Calu3 (cell line): ENCODE results near the gene PTPN14. TPM values are rescaled to one million over a fixed set of nuclear protein-coding genes. Genes with fewer than 3 reads are reported as not detected.

Experiments used
- BruUV-seq: library from RNA; stranded (reverse); fragments of 400-500 nt; replicated peaks from 2 replicates; lab custom pipeline; 2021; lab: Mats Ljungman, UMichigan
- CTCF ChIA-PET: fragments of 300-600 bp; sonication (Branson Sonifier 250); formaldehyde crosslinking; loops from one replicate; lab custom pipeline; 2022; ENCODE audit warnings: antibody characterized with exemption; lab: Charles Lee
- DNase-seq: peaks from one replicate; pipeline ENCODE4 v3.0.0; 2022
- H3K27ac Mint-ChIP-seq: one replicate; pipeline ENCODE4 v1.8.0; 2022; ENCODE audit warnings: mixed read lengths; ENCODE audit not compliant: unreplicated experiment
- H3K27me3 Mint-ChIP-seq: one replicate; pipeline ENCODE4 v1.8.0; 2022; ENCODE audit warnings: mixed read lengths; ENCODE audit not compliant: unreplicated experiment
- H3K36me3 Mint-ChIP-seq: one replicate; pipeline ENCODE4 v1.8.0; 2022; ENCODE audit warnings: mild to moderate bottlenecking, moderate library complexity, mixed read lengths; ENCODE audit not compliant: insufficient read depth, unreplicated experiment
- H3K4me1 Mint-ChIP-seq: one replicate; pipeline ENCODE4 v1.8.0; 2022; ENCODE audit warnings: mild to moderate bottlenecking, low read depth, mixed read lengths; ENCODE audit not compliant: unreplicated experiment
- H3K4me3 Mint-ChIP-seq: one replicate; pipeline ENCODE4 v1.8.0; 2022; ENCODE audit warnings: mild to moderate bottlenecking, low read depth, moderate library complexity, mixed read lengths; ENCODE audit not compliant: unreplicated experiment
- H3K9me3 Mint-ChIP-seq: one replicate; pipeline ENCODE4 v1.8.0; 2022; ENCODE audit warnings: low read depth, mixed read lengths; ENCODE audit not compliant: unreplicated experiment
- CTCF ChIP-seq: fragments of 200-600 bp; IDR thresholded peaks from one replicate; pipeline ENCODE4 v1.8.0; 2022; ENCODE audit warnings: antibody characterized with exemption; ENCODE audit not compliant: unreplicated experiment
- intact Hi-C: fragments of 100-400 bp; cut with micrococcal nuclease; formaldehyde crosslinking; loops from one replicate; pipeline ENCODE4 v1.10.0; 2022; ENCODE audit not compliant: unreplicated experiment
- total RNA-seq: library from RNA; stranded (reverse); gene quantifications from 2 replicates; pipeline ENCODE4 v1.2.3, GENCODE V29; 2022

PTPN14 gene
- total RNA-seq, 1 experiment from 2014 or later, result 77.4 TPM

- DNase-seq, result no peak
- no peaks in the 10 kb centered on the region for H3K4me1 Mint-ChIP-seq
- intact Hi-C loops, result no loop called here
- no peak overlapping the region for H3K4me3 Mint-ChIP-seq
- no peaks in the 10 kb centered on the region for H3K27me3 Mint-ChIP-seq
- no peaks in the 10 kb centered on the region for H3K9me3 Mint-ChIP-seq
- H3K36me3 Mint-ChIP-seq, result peaks cover 56% of the 10 kb centered on the region
- BruUV-seq, result no TSS peak
- no peak for TF ChIP-seq CTCF
- no peak overlapping the region for H3K27ac Mint-ChIP-seq
- CTCF ChIA-PET, result no interaction called here
Measured at GRCh38 chr1:214364786-214365295, 186.6 kb downstream of the PTPN14 start.

- intact Hi-C loops, result no loop called here
- Mint-ChIP-seq H3K4me3 (no peak overlapping the region), H3K27ac (no peak overlapping the region), H3K4me1 (no peaks in the 10 kb centered on the region), H3K27me3 (no peaks in the 10 kb centered on the region), H3K36me3 (peaks cover 51% of the 10 kb centered on the region), H3K9me3 (no peaks in the 10 kb centered on the region)
- no TSS peak for BruUV-seq
- no peak for TF ChIP-seq CTCF
- CTCF ChIA-PET, result no interaction called here
- no peak for DNase-seq
Measured at GRCh38 chr1:214364386-214364785, 187.0 kb downstream of the PTPN14 start.

GRCh38 chr1:214363386-214363785, 188.0 kb downstream of the PTPN14 start:
- DNase-seq, result no peak
- no peak for TF ChIP-seq CTCF
- Mint-ChIP-seq H3K36me3 (peaks cover 41% of the 10 kb centered on the region), H3K4me1 (no peaks in the 10 kb centered on the region), H3K4me3 (no peak overlapping the region), H3K9me3 (no peaks in the 10 kb centered on the region), H3K27me3 (no peaks in the 10 kb centered on the region), H3K27ac (no peak overlapping the region)
- intact Hi-C loops, result no loop called here
- CTCF ChIA-PET, result no interaction called here
- no TSS peak for BruUV-seq

- H3K9me3 Mint-ChIP-seq, result no peaks in the 10 kb centered on the region
Measured at GRCh38 chr1:214362188-214362882, 189.1 kb downstream of the PTPN14 start.

More at GRCh38 chr1:214362188-214362882, 189.1 kb downstream of the PTPN14 start:
- DNase-seq, result no peak
- Mint-ChIP-seq H3K27me3 (no peaks in the 10 kb centered on the region), H3K4me1 (no peaks in the 10 kb centered on the region), H3K4me3 (no peak overlapping the region), H3K27ac (no peak overlapping the region), H3K36me3 (peaks cover 40% of the 10 kb centered on the region)
- CTCF ChIA-PET, result no interaction called here
- BruUV-seq, result no TSS peak
- intact Hi-C loops, result no loop called here
- no peak for TF ChIP-seq CTCF
